Eye (tissue), 1 donor: ENCODE results near the gene DPF3.

ENCODE experiments used
- DNase-seq: peaks from one replicate; pipeline ENCODE4 v3.0.0-alpha.2; 2015

Gene DPF3

GRCh38 chr14:72708708-72709475 lies 185.0 kb downstream of the DPF3 start:
- DNase-seq: peak; percentile 63

- DNase-seq: no peak
These were observed 185.7 kb downstream of the DPF3 start for GRCh38 chr14:72708222-72708621.

GRCh38 chr14:72706485-72706884 lies 187.4 kb downstream of the DPF3 start:
- DNase-seq: no peak

DNA sequence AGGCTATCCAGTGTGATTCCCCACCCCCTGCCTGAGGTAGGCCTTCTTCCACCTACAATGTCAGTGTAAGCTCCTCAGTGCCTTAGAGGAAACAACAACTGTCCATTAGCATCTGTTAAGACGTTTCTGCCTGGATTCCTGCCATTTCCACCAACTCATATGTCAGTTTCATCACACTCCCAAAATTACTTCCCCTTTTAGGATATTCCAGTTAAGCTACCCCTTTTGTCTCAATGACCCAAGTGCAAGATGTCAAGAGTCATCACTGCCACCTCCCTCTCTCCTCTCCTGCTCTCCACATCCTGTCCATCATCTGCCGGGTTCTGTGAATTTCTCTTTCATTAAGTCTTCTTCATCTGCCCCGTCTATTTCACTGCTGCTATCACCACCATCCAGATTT lies 189.4 kb downstream of the DPF3 start:
- no peak for DNase-seq

GRCh38 chr14:72701605-72702004 lies 192.3 kb downstream of the DPF3 start:
- DNase-seq: no peak

DNA sequence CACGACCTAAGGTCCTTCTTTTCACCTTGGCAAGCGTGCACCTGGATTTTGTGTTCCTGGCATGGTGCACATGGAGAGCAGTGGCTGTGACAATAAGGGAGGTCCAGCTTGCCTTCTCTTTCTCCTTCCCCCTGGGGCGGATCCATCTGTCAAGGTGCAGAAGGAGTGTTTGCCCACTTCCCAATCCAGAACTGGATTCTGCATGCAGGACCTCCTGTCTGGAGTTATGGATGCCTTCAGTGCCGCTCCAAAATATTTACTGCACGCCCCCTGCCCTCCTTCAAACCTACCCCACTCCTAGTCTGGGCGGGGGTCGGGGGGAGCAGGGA lies 192.7 kb downstream of the DPF3 start:
- DNase-seq: peak; percentile 81

DNA sequence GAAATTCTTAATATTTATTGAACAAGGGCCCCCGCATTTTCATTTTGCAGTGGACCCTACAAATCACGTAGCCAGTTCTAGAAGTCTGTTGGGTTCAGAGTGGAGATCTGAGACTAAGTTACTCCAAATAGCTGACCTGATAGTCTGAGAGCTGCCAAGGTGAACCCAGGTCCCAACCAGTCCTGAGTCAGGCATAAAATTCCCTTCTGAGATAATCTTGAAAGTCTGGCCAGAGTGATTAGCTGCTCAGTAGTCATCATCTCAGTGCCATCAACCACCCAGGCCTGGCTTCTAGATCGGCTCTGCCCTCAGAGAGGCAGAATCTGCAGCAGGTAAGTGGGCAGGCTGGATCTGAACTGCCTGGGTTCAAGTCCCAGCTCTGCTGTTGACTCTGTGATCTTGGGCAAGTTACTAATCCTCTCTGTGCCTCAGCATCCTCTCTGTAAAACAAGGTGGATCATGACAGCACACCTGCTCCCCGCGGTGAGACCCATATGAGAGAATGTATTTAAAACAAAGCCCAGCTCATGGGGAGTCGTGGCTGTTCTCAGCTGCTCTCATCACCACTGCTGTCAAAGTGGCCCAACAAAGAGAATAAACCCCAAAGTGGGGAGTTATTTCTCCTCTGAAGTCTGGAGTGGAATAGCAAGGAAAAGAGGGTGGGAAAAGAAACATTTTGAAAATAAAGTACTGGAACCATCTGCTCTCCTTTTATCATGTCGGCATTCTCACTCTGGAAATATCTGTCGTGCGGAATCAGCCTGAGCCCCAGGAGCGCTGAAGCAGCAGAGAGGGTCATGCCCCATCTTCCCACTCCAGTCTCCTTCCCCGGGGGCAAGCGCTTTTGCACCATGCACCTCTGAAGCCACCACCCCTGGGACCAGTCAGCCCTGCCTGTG lies 193.3 kb downstream of the DPF3 start:
- peak; percentile 80 for DNase-seq

DNA sequence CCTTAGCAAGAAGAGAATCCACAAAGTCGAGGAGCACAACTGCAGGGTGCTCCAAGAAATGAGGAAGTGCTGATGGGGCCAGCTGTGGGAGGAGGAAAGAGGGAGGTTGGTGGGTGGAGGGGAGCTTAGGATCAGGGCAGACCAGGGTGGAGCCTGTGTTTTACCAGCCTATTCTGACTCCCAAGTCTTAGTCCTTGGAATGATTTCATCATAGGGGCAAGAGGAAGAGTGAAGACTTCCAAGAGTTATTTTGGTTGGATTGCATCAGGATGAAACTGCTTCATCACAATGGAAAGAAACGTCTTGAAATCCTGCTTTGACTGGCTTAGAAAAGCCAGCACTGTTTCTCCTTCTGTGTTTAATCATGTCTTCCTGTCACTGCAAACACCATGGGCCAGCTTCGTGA lies 194.0 kb downstream of the DPF3 start:
- DNase-seq: no peak

DNA sequence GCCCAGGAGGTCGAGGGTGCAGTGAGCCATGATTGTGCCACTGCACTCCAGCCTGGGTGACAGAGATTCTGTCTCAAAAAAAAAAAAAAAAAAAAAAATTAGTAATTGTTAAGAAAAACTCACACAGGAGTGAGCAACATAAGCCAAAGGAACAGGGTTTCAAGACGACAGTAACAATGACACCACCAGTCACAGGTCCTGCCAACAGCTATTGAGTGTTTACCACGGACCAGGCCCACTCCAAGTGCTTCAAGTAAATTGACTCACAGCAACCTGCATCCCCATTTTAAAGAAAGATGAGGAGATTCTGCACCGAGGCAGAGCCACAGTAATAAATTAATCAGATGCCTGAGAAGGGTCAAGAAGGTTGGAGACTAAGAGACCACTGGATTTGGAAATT lies 194.5 kb downstream of the DPF3 start:
- DNase-seq: no peak

DNA sequence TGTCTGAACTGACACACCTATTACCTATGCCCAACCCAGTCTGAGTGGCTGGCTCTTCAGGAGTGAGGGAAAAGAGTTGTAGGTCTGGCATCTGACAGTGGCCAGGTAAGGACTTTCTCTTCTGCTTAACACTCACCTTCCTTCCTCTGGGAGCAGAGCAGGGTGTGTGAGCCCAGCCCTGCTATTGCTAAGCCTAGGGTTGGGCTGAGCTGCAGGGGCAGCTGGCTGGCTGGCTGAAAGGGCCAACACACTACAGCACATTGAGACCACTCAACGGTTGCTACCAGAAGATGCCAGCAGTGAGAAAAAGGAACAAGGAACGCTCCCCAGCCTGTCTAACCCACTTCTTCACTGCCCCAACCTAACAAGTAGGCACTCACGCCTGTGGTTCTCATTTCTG lies 201.2 kb downstream of the DPF3 start:
- DNase-seq: no peak

GRCh38 chr14:72690324-72690723 lies 203.6 kb downstream of the DPF3 start:
- no peak for DNase-seq

GRCh38 chr14:72688990-72689671 lies 204.8 kb downstream of the DPF3 start:
- DNase-seq: peak; percentile 80

DNA sequence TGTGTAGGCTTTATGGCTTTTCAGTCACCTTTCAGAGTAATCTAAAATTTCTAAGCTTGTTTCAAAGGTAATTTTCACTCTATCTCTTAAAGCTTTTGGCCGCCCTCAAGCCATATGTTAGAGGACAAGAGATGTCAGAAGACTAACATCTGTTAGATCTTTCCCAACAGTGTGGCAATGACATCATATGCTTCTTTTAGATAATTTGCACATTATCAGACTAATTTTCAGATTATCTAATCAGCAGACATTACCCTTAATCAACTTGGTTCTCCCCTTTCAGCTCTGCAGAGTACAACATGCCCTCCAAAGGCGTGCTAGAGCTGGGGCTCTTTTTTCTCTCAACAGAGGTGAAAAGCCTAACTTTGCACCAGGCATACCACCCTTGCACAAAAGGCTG lies 207.1 kb downstream of the DPF3 start:
- DNase-seq: no peak

GRCh38 chr14:72686101-72686500 lies 207.8 kb downstream of the DPF3 start:
- no peak for DNase-seq

DNA sequence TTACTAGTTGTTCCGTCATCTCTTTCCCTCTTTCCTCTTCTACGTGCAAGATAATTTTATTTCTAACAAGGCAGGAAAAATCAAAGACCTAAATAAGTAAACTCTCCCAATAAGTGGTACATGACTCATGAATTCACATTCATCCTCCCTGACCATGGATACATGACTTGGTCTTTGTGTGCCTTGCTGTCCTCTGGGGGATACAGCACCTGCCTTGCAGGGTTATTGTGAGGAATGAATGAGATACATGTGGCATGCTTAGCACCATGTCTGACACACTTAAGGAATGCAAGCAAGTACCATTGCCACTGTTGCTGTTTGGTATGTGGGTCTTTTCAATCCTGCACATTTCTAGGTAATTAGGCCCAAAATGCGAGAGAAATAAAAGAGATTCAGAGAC lies 208.4 kb downstream of the DPF3 start:
- DNase-seq: no peak

GRCh38 chr14:72683787-72684186 lies 210.1 kb downstream of the DPF3 start:
- no peak for DNase-seq

DNA sequence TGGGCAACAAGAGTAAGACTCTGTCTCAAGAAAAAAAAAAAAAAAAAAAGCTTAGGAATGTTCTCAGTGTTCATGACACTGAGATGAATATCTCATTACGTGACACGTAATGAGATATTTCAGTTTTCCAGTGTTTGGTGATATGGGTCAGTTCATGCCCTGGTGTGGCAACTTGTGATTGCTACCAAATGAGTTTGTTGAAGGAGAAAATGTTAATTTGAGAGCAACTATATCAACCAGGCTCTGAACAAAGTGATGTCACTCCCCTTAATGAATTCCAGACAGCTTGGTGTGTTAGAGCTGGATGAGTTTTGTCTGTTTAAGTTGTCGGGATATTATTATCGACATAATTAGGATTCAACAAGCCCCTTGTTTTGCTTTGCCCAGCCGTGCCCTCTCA lies 211.7 kb downstream of the DPF3 start:
- peak; percentile 64 for DNase-seq

- no peak for DNase-seq
These were observed 212.9 kb downstream of the DPF3 start for GRCh38 chr14:72680853-72681640.

DNA sequence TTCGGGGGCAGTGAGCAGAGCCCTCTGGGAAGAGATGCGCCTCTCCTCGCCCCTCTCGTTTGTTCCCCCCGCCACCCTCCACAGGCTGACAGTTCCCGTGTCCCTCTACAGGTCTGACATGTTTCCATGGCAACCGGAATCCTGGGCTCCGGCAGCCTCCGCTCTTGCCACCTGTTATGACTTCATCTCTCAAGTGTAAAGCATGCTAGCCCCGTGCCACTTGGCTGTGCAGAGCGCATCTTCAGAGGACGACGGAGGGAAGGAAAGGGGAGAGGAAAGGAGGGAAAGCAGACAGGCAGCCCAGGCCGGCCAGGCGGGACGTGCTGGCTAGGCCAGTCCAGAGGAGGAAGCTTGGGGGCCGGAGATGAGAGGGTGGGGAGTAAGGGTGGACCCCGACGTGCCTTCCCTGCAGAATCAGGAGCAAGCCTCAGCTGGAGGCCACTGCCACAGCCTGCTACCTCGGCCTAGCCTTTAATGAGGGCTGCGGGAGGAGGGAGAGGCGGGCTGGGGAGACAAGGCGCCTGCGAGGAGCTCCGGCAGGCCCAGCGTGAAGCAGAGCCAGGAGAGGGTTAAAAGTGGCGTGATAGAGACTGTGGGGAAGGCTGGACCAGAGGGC lies 214.3 kb downstream of the DPF3 start:
- peak; percentile 91 for DNase-seq

- DNase-seq: peak; percentile 73
These were observed 214.8 kb downstream of the DPF3 start for GRCh38 chr14:72679141-72679535.

DNA sequence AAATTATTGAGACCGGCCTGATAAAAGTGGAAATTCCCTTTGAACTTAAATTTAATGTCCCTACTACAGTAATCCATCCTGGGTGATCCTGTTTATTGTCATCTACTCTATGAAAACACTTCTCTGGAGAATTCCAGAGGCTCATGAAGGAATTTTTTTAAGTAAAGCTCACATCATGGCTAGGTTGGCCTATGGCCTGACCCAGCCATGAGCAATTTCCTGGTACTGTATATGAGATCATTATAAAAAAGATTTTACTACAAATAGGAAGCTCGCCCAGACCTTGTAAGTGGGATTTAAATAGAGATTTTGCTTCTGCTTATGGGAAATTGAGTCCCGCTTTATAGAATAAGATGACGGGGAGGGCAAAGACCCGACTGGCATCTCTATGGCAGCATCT lies 215.5 kb downstream of the DPF3 start:
- no peak for DNase-seq

DNA sequence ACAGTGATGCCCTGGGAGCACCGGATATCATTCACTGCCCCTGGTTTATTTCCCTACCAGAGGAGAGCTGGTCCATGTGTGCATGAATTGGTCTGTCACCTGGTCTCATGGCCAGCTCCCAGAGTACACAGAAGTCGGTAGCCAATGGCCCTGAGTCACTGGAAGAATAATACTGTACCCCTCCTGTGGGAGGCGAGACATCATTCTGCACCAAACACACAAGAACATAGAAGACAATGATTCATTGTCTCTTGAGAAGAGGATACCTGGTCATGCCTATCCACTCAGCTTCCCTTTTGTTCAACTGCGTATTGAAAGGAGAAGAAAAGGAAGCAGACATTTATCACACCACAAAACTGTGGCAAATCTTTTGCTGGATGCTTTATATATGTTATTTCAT lies 216.2 kb downstream of the DPF3 start:
- DNase-seq: no peak
